GM19395 (cell line): Measurements from ENCODE around the gene PIEZO1.

Experiments
- ATAC-seq: cut with Tn5 transposase; IDR thresholded peaks from one replicate; pipeline ENCODE4 v1.9.1; 2021; ENCODE audit warnings: mild to moderate bottlenecking, moderate library complexity; ENCODE audit not compliant: unreplicated experiment

The PIEZO1 gene

DNA sequence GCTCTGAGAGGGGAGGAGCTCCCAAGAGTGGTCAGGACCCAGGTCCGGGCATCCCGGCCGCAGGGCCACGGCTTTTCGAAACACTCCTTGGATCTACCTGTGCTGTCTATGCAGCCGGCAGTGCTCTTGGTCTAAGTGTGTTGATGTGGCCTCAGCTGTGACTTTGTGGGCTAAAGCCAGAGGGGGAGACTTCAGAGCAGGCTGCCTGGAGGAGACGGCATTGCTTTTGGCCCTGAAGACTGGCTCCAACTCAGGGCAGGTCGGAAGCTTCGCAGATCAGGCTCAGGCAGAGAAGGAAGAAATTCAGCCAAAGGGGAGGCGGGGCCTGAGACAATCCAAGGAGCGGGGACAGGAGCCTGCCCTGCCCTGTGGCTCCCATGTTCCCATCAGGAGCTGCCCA, 31.4 kb downstream of the PIEZO1 start:
- no peak for ATAC-seq

DNA sequence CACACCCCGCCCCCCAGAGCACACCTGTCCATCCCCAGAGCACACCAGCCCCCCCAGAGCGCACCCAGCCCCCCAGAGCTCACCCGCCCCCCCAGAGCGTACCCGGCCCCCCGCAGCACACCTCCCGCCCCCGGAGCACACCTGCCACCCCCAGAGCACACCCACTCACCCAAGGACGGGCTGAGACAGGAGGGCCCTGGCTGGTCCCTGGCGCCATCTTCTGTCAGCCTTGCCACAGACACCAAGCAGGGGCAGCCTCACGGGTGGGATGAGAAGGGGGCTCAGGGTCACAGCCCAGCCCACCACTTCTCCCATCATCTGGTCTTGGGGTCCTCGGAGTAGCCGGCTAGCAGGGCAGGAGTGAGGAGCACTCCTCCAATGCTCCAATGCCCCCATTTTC, 31.8 kb downstream of the PIEZO1 start:
- no peak for ATAC-seq

DNA sequence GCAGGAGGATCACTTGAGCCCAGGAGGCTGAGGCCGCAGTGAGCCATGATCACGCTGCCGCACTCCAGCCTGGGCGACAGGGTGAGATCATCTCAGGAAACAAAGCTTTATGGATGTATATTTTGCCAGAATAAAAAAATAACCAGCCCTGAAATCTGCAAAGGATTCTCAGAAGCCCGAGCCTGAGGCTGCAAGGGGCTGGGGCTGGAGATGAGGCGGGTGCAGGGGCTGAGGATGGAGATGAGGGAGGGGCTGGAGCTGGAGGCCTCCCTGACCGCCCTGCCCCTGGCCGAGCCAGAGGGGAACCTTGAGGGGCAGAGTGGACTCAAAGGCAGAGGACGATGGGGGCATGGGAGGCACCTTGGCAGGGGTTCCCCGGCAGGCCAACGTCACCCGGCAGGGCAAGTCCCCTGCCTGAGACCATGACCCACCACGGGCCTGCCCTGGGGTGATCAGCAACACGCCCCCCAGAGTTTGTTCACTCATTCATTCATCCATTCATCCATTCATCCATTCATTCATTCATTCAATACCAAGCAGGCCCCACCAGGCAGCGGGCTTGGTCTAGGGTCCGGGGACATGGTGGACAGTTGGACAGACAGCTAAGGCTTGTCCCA, 32.5 kb downstream of the PIEZO1 start:
- no peak for ATAC-seq

DNA sequence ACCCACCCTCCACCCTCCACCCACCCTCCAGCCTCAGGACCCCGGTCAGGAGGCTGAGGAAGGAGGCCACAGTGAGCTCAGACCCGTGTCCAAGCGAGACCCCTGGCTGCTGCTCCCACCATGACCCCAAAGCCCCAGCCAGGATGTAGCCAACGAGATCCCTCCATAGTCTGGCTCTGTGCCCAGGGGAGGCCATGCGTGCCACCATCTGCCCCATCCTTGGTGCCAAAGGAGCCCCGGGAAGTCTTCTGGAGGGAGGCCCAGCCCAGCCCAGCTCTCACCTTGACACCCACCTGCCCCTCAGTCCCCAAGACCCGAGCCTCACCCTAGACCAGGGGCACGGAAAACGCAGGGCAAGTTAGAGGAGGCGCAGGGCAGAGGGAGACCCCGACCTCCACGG, 34.2 kb downstream of the PIEZO1 start:
- ATAC-seq, result no peak

DNA sequence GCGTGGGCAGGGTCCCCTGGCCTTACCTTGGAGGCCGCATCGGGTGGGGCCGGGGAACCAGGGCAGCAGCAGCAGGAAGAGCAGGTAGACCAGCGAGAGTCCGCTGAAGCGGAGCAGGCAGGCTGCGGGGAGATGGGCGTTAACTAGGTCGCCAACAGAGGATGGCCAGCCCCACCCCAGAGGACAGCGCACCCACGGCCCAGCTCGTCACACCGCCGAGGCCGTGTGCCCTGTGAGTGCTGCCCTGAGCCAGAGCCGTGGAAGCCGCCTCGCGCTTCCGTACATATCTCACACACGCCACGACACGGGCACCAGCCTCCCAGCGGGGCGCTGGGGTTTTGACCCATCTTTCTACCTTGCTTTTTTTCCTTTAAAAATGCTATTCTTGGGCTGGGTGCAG, 35.7 kb downstream of the PIEZO1 start:
- ATAC-seq, result no peak

DNA sequence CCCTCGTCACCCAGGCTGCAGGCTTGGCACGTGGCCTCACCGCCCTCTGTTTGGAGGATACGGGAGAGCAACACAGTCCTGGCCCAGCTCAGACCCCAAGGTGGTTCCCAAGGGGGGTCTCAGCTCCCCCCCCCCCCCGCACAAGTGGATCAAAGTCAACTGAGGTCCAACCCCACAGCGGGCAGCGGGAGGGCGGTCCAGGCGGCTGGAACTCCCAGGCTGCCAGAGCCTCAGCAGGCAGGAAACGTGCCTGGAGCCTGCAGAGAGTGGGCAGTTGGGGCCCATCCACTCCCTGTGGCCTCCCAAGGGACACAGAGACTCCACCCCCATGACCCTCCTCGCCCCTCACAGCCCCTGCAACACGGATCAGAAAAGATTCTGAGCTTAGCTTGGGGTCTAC, 36.7 kb downstream of the PIEZO1 start:
- no peak for ATAC-seq

DNA sequence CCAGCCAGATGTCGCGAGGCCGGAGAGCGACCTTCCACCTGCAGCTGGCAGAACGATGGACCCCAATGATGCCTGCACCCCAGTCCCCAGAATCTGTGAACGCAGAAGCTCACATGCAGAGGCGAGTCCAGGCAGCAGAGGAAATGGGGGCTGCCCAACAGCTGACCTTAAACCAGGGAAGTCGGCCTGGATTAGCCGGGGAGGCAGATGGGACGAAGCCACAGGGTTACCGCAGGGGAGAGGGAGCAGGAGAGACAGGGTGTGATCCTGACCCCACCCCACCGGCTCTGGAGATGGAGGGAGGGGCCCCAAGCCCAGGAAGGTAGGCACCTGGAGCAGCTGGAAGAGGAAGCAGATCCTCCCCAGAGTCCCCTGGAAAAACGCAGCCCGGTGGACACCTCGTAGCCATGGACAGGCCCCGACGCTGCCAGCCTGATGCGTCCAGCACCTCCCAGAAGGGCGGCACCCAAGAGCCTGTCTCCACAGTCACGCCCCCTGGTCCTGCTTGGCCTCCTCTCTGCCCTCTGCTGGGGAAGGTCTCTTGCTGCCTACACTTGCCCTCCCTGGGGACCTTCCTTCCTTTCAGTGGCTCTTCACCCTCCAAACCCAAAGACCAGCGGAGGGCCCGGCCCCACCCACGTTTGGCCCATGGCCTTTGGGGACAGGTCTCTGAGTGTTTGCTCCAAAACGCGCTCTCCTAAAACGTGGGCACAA, 37.3 kb downstream of the PIEZO1 start:
- ATAC-seq, result no peak

DNA sequence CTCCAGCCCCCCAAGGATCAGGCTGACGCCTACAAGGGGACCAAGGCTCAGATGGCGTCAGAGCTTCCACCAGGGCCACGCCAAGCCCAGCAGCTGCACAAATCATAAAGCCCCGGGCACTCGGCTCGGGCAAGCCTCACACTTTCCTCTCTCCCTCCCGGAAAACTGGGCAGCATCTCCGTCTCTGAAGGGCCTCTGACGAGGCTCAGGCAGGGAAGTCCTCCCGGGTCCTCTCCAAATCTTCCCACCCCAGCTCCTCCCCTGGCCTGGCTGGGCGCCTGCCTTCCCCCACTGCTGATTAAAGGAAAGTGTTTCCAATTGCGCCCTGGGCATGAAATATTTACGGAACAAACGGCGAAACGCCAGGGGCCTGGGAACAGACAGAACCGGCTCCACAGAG, 38.5 kb downstream of the PIEZO1 start:
- ATAC-seq, result no peak

DNA sequence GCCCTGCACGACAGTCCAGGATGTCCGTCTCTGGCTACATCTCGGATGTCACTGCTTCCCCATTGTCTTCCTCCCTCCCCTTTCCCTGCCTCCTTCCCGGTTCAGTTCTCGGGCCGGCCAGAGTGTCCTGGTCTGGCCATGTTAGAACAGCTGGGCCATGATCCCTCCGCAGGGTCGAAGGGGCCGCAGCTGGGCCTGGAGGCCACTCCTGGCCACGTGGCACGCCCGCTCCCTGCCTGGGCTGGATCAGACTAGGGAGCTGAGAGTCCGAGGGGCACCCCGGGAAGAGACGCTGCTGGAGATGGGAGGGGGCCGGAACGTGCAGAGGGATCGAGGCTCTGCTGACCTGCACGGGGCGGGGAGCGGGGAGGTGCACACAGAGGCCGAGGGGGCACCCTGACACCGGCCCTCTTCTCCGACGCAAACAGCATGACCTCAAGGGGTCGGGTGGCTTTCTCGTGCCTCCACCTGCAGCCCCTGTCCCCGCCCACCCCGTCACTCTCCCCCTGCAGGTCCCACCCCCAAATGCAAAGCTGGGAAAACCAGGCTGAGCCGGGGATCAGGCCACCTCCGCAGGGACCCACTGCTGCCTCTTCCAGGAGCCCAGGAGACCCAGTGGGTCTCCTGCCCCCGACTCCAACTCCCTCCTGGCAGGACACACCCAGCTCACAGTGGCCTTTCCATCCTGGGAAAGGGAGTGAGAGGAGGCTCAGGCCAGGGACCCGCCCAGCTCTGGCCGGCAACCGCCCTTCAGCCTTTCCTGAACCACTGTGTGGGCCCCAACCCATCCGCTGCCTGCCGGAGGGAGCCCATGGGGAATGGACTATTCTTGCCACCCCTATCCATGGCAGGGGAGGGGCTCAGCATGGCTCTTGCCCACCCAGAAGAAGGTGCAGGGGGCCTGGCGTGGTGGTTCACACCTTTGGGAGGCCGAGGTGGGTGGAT, 40.2 kb downstream of the PIEZO1 start:
- no peak for ATAC-seq

DNA sequence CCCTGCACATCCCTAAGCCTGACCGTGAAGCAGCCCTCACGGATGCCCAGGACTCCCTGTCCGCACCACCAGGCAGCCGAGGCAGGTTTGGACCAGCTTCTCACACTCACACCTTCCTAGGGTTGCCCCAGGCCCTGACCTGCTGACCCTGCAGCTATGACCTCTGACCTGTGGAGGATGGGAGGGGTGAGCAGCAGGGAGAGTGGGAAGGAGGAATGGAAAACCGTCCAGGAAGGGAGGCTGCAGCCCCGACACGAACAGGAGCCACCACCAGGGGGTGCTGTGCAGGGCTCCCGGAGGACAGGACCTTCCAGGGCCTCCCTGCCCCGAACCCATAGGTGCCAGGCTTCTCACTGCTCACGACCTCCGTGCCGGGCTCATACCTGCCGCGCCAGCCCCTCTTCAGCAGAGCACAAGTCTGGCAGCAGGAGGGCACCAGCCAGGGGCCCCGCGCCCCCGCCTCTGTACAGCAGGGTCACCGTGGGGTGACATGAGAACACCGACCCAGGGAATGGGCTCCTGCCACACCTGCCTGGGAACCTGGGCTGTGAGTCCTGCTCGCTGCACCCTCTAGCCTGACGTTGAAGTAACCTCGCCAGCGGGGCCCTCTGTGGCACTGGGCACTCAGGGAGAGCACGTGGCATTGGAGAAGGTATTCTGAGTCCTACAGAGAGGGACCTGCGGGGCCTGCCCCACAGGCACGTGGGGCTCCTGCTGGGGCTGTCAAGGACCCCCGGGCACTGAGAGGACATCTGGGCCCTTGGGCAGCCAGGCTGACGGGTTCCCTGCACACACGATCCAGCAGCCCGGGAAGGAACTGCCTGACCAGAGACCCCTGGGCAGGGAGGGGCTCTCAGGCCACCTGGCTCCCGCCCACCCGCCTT, 41.1 kb downstream of the PIEZO1 start:
- no peak for ATAC-seq

DNA sequence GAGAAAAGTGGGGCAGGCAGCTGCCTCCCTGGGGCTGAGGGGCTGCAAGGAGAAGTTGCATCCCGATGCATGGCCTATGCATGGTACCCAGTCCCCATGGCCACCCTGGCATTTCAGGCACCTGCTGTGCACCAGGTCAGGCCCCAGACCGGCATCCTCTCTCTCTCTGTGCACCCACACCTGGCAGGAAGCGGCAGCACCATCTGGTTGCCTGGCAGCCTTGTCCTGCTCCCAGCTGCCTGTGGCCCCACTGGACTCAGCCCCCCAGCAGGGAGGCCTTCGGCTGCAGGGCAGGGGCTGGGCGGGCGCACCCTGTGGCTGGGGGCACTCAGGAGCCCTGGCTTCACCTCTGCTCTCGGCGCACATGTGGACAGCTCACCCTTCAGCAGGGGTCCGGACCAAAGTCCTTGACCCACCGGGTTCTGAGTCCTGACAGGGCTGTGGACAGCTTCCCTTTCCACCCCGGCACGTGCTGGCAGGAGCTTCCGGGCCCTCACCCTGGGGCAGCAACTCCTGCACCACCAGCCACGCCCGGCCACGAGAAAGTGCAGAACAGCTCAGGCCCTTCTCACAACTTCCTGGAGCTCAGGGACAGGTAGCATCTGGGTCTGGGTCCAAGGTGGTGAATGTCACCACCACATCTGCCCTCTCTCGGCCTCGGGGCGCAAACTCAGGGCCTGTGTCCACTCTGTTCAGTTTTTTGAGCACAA, 42.0 kb downstream of the PIEZO1 start:
- ATAC-seq, result no peak

DNA sequence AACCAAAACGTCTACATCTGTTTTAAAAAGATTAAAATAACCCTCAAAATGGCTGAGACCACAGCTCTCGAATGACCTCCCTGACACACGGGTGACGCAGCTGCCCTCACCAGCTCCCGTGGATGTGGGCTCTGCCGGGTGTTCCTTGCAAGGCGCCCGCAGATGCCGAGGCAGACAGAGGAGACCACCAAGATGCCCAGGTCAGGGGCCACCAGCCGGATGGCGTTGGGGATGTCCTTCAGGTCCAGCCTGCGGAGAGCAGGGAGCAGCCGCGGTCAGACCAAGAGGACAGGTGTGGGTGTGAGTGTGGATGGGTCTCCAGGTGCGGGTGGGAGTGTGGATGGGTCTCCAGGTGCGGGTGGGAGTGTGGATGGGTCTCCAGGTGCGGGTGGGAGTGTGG, 43.7 kb downstream of the PIEZO1 start:
- ATAC-seq, result no peak

DNA sequence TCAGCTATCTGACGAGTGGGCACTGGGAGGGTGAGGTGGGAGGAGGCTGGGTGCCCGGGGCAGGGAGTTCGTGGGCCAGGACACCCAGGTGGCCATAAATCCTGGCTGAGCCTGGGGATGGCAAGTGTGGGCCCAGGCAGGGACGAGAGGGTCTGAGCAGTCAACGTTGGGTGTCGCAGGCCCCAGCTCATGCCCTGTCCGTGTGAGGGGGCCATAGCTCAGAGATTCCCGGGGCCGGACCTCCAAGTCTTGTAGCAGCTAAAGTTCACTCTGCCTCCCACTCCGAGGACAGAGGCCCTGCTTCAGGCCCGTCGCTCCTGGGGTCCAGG, 44.3 kb downstream of the PIEZO1 start:
- ATAC-seq, result no peak

DNA sequence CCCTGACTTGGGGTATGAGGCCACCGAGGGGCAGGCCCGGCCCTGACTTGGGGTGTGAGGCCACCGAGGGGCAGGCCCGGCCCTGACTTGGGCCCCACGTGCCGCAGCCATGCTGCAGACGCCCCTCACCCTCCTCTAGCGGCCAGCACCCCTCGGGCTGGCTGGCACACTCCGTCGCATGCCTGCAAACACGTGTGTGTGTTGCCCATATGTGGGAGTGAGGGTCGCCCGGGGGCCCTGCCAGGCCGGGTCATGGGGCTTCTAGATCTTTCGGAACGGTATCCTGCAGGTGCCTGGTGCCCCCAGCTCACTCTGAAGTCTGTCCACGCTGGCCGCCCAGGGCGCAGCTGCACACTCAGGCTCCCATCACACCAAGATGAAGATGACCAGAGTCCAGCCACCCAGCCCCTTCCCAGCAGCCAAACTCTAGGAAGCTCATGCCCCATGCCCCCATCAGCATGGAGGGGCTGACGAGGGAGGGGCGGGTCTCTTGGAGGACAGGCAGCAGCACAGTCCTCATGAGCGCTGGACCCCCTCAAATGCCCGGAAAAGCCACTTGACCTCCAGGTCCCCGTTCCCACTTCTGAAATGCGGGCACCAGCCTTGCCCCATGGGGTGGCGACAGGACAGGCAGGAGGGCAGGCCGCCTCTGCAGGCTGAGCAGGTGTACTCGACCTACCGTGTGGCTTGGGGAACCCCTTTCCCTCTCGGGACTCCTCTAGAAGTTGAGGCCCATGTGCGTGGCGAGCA, 44.9 kb downstream of the PIEZO1 start:
- ATAC-seq, result no peak

DNA sequence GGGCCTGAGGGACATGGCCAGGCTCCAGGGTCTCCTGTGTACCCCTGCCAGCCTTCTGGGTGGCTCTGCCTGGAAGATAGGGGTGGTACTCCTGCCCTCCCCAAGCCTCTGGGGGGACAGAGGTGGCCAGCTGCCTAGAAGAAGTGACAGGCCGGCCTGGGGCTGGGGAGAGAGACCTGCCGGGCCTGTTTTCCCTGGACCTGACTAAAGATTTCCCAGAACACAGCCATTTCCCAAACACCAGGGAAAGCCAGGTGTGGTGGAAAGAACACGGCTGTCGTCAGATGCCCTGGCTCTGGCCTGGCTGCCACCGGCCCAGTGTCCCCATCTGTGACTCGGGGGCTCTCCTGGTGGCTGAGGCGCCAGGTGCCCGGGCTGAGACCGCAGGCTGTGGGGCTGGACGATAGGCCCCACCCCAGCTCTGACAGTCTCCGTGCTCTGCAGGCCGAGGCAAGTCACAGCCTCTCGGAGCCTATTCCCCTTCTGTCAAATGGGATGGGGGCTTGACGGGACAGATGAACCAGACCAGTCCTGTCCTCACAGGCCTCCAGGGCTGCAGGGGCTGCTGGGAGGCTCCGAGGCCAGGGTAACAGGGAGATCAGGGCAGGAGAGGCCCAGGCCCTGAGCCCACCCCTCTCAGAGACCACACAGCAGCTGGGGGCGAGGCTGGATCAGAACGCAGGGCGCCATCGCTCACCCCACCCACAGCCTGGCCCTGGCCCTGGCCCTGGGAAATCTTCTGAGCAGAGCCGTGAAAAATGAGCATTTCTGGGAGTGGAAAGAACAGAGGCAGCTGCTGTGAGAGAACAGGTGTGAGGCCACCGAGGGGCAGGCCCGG, 45.7 kb downstream of the PIEZO1 start:
- no peak for ATAC-seq

DNA sequence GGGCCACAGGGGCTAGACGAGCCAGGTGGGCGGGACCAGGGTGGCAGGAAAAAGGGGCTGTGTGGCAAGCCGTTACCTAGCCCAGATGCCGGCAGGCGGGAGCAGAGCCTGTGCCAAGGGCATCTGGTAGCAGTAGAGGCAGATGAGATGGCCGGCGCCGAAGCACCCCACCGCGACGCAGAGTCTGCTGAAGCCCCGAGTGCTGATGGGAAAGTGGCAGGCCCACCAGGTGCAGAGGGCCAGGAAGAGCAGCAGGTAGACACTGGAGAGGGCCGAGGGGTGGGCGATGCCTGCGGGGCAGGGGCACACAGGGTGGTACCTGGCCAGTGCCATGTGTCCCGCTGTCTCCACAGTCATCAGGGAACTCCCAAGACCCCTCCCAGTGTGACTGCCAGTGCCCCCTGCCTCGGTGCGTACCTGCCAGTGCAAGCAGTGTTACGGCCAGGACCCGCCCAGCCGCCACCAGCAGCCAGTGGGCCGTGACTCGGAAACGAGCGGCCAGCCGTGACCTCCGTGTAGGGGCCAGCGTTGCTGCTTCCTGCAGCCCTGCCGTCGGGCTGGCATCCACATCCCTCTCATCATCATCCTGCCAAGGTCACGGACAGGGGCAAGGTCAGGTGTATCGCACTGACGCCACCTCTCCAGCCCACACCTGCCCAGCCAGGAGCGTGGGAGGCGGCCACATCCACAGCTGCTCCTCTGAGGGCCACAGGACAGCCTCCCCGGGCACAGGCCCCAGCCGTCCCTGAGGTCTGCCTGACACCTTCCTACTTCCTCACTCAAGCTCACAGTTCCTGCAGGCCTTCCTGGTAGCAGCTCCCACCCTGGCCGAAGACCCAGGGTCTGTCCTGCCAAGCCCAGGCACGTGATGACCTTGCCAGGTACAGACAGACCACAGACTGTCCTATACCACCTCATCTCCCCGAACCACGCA, 46.6 kb downstream of the PIEZO1 start:
- ATAC-seq, result no peak

DNA sequence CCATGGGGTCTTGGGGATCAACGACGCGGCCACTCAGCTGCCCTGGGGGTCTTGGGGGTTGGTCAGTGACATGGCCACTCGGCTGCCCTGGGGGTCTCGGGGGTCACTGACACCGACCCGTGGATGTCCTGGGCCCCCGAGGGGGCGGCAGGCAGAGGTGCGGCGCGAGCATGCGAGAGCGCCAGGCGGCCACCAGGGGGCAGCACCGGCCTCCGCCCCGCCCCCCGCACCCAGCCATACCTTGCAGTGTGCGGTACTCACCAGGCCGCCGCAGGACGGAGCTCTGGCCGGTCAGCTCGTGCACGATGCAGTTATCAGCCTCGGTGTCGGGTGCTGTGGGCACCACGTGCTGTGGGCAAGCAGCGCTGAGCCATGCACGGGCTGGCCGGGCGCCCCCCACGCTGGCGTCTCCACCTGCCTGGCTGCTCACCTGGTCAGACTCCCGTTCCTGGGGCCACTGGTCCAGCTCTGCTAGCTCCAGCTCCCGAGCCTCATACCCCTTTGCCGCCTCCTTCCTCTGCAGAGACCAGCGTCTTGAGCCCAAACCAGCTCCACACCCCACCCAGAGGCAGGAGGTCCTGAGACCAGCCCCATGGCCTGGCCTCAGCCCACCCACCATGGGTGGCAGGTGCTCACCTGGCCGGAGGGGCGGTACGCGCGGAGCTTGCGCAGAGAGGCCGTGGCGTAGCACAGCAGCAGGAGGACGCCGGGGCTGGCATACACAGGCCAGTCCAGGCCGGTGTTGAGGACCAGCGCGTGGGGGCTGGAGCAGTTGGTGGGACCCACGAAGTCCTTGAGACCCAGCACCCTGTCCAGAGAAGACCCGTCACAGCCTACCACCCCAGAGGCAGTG, 47.5 kb downstream of the PIEZO1 start:
- peak; percentile 69 for ATAC-seq
